ENCODE results near the gene BCL11B. TPM values are rescaled to one million over a fixed set of nuclear protein-coding genes. Genes with fewer than 3 reads are reported as not detected.

BCL11B gene
- total RNA-seq, 4 donors from 2014 or later: 0.21 to 0.78 (median 0.26) TPM

DNA sequence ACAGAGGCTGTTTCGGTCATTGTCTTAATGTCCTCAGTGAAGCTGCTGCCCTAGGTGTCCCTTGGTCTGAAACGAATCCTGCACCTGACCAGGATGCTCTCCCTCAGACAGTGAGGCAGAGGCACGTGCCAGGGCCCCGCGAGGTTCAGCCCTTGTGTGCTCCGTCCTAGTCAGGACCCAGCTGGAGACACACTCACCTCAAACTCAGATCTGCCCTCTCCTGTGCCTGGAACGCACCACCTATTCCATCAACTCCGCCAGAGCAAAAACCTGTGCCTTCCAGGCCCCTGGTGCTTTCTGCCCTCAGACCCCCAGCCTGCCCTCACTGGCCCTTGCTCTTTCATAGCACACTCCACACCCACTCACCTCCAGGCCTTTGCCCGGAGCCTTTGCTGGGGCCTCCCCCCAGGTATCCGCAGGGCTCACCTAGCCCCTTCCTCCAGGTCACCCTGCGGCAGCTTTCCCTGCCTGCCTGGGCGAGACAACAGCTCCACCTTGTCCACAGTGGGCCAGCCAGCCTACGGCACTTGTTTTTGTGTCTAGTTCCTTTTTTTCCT lies 150.6 kb downstream of the BCL11B start:
- Histone ChIP-seq H3K27ac (no peak overlapping the region), H3K36me3 (no peaks in the 10 kb centered on the region), H3K27me3 (peaks cover 0 to 18% of the 10 kb centered on the region in 2 donors), H3K4me1 (no peaks in the 10 kb centered on the region), H3K4me3 (no peak overlapping the region), H3K9me3 (no peaks in the 10 kb centered on the region)
- no peak for DNase-seq (ENCODE audit: low spot score in 2 of 2)
- WGBS, 2 donors: 91 to 96% methylated on average over 12 to 13 of the region's 13 CpGs
- TF ChIP-seq EP300 (IDR thresholded peaks at IDR 0.05): no peak
- TF ChIP-seq, protein P1, sequence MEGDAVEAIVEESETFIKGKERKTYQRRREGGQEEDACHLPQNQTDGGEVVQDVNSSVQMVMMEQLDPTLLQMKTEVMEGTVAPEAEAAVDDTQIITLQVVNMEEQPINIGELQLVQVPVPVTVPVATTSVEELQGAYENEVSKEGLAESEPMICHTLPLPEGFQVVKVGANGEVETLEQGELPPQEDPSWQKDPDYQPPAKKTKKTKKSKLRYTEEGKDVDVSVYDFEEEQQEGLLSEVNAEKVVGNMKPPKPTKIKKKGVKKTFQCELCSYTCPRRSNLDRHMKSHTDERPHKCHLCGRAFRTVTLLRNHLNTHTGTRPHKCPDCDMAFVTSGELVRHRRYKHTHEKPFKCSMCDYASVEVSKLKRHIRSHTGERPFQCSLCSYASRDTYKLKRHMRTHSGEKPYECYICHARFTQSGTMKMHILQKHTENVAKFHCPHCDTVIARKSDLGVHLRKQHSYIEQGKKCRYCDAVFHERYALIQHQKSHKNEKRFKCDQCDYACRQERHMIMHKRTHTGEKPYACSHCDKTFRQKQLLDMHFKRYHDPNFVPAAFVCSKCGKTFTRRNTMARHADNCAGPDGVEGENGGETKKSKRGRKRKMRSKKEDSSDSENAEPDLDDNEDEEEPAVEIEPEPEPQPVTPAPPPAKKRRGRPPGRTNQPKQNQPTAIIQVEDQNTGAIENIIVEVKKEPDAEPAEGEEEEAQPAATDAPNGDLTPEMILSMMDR (IDR thresholded peaks at IDR 0.05): no peak
- TF ChIP-seq POLR2A (IDR thresholded peaks at IDR 0.05): no peak

DNA sequence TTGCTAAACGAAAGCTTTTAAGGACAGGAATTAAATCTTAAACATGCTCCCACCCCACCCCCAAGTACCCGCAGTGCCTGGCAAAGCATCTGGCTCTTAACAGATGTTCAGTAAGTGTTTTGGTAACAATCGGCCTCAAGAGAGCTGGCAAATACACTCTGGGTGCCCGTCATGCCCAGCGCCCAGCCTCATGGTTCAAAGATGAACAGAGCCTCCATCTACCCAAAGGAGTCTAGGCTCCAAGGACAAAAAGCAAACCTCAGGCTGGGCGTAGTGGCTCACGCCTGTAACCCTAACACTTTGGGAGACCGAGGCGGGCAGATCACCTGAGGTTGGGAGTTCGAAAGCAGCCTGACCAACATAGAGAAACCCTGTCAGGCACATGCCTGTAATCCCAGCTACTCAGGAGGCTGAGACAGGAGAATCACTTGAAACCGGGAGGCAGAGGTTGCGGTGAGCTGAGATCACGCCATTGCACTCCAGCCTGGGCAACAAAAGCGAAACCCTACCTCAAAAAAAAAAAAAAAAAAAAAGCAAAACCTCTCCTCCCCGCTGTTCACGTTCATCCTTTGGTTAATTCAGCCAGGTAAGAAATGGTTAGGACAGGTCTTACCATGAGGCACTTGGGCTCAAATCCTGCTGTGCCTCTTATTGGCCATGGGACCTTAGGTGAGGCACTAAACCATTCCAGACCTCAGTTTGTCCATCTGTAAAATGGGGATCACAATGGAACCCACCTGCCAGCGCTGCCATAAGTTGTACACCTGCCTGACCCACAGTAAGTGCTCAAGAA lies 151.3 kb downstream of the BCL11B start:
- Histone ChIP-seq H3K27ac (no peak overlapping the region), H3K27me3 (peaks cover 0 to 18% of the 10 kb centered on the region in 2 donors), H3K4me1 (no peaks in the 10 kb centered on the region), H3K9me3 (no peaks in the 10 kb centered on the region), H3K4me3 (no peak overlapping the region), H3K36me3 (no peaks in the 10 kb centered on the region)
- 85 to 91% methylated on average over 16 to 17 of the region's 17 CpGs for WGBS, 2 donors
- no peak for DNase-seq (ENCODE audit: low spot score in 2 of 2)
- TF ChIP-seq, protein P1 (IDR thresholded peaks at IDR 0.05): no peak
- TF ChIP-seq EP300 (IDR thresholded peaks at IDR 0.05) (no peak), POLR2A (IDR thresholded peaks at IDR 0.05) (no peak)

DNA sequence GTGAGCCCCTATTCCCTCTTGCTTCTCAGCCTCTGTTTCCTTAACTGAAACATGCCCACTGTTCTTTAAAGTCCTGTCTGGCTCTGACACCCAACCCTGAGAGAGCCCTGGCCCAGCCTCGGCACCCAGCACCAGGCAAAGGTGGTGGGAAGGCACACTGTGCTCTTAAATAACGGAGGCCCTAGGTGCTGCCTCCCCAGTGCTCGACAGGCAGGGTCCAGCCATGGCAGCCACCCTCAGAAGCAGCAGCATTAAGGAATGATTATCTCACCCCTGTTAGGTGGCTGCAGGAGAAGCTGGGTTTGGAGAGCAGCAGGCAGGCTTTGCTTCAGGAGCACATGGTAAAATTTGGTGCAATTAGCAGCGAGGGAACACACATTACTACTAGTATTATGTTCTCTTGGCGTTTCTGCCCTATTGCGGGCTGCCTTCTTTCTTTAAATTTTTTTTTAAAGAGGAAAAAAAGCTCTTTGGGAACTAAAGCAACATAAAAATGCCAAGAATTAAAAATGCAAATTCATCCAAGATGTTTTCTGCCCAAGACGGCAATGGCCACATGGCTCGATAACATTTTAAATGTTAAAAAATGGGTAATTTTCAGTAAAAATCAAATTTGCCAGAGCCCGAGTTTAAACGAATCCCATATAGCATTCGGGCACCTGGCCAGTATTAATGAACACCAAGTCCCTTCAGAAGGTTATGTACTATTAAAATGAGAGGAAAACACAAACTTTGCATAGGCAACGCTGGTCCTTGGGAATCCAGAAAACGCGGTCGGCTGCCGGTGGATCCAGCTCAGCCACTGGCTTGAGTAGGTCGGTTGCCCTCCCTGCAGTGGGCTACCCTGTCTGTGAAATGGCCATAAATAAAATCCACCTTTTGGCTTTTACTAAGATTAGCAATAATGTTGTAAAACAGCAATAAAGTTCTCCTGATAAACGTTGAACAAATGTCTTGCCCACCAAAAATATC lies 152.2 kb downstream of the BCL11B start:
- Histone ChIP-seq H3K27me3 (peaks cover 0 to 18% of the 10 kb centered on the region in 2 donors), H3K4me3 (no peak overlapping the region), H3K27ac (no peak overlapping the region), H3K36me3 (no peaks in the 10 kb centered on the region), H3K9me3 (no peaks in the 10 kb centered on the region), H3K4me1 (no peaks in the 10 kb centered on the region)
- DNase-seq (ENCODE audit: low spot score in 2 of 2): no peak
- TF ChIP-seq, protein P1 (IDR thresholded peaks at IDR 0.05): no peak
- WGBS, 2 donors: 66 to 70% methylated on average over 18 of the region's 18 CpGs

Other genes with a start within 250 kb of the BCL11B start
- 100 to 1,000 TPM in 1 of 4 donors, 10 to 100 TPM in 3; 63.3 to 118 (median 80.6) TPM for gene SETD3, start 208.7 kb upstream of the BCL11B start, total RNA-seq
- 10 to 100 TPM; 16.5 to 29.1 (median 21.4) TPM for gene CCNK, start 209.2 kb upstream of the BCL11B start, total RNA-seq

Data from tibial nerve (tissue), 4 donors.